Measurements from ENCODE around the gene NEB. TPM values are rescaled to one million over a fixed set of nuclear protein-coding genes. Genes with fewer than 3 reads are reported as not detected.

NEB gene
- total and polyA plus RNA-seq, 2 of the 4 experiments (the other 2 are of a cell fraction), result under 0.01 TPM; not detected in 1

DNA sequence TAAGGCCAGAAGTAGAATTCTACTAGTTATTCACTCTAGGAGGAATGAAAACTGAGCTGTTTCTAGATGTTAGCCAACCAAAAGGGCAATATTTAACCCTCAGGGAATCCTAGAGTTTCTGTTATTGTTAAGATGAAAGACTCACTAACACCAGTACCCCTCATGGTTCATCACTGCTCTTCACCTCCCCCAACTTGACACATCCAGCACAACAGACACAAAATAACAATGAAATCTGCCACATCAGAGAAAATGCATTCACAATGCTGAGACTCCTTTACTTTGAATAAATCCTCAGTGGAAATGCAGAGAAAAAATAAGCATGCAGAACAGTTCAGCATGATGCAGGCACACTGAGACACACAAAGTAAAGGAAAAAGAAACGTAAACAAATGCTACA is 213.3 kb downstream of the NEB start:
- Histone ChIP-seq H4K5ac (ENCODE audit: low read depth, low read length) (no peak overlapping the region), H4K91ac (ENCODE audit: insufficient read depth, low read depth, low read length) (no peak overlapping the region), H3K9me1 (ENCODE audit: insufficient read depth, low read length) (no peaks in the 10 kb centered on the region), H2AK5ac (ENCODE audit: low read depth, low read length) (no peak overlapping the region), H3K4ac (ENCODE audit: low read depth, low read length) (no peak overlapping the region), H3K27ac (ENCODE audit: insufficient read depth, low read length) (no peak overlapping the region), H3K4me3 (ENCODE audit: insufficient read depth, low read depth, low read length) (no peak overlapping the region), H3K79me1 (ENCODE audit: low read depth in 1 of 2, low read length in 2 of 2) (no peaks in the 10 kb centered on the region), H4K20me1 (ENCODE audit: insufficient read depth, low read length) (no peaks in the 10 kb centered on the region), H3K9me3 (ENCODE audit: control insufficient read depth, insufficient read depth, low read length) (no peaks in the 10 kb centered on the region), H2BK120ac (ENCODE audit: low read depth, low read length) (no peak overlapping the region), H3K36me3 (ENCODE audit: control insufficient read depth, insufficient read depth, low read length) (no peaks in the 10 kb centered on the region), H3K18ac (ENCODE audit: low read depth, low read length) (no peak overlapping the region), H2BK5ac (ENCODE audit: low read depth, low read length, poor library complexity, severe bottlenecking) (no peak overlapping the region), H2BK15ac (ENCODE audit: low read depth, low read length) (no peak overlapping the region), H3K4me1 (ENCODE audit: control insufficient read depth, insufficient read depth, low read length) (no peaks in the 10 kb centered on the region), H2AK9ac (replicated peaks; ENCODE audit: low read depth, low read length, poor library complexity) (no peak overlapping the region), H3K9ac (ENCODE audit: low read depth, low read length) (no peak overlapping the region), H3K4me2 (ENCODE audit: low read depth, low read length) (no peak overlapping the region), H3K56ac (ENCODE audit: extremely low read depth, insufficient read depth, low read length) (no peak overlapping the region), H3K14ac (replicated peaks; ENCODE audit: low read depth, low read length) (no peak overlapping the region), H3K23ac (ENCODE audit: low read depth, low read length) (no peak overlapping the region), H2BK20ac (ENCODE audit: low read depth, low read length) (no peak overlapping the region), H3K27me3 (ENCODE audit: control insufficient read depth, insufficient read depth, low read length) (no peaks in the 10 kb centered on the region), H2AFZ (replicated peaks; ENCODE audit: low read length, poor library complexity) (no peak overlapping the region), H4K8ac (ENCODE audit: low read depth in 2 of 2, low read length in 2 of 2) (no peak overlapping the region)
- intact Hi-C loops (cut with micrococcal nuclease) (no loop called here), in situ Hi-C loops (cut with MboI; ENCODE audit: low sequenced_read_pairs) (no loop called here), dilution Hi-C loops (cut with HindIII; ENCODE audit: low sequenced_read_pairs, unreplicated experiment) (no loop called here)
- DNase-seq (no peak), ATAC-seq (ENCODE audit: low read depth) (0 out of 2 replicates have a peak, but pooled peaks have one; percentile 11)
- ChIA-PET POLR2A (ENCODE audit: unreplicated experiment) (no interaction called here), CTCF (no interaction called here)
- no peak for TF ChIP-seq POLR2A (IDR thresholded peaks at IDR 0.05; ENCODE audit: low read depth, low read length)
- TF ChIP-seq SMC3 (IDR thresholded peaks at IDR 0.05; ENCODE audit: low read depth, low read length), result no peak
- no peak for TF ChIP-seq FOS (IDR thresholded peaks at IDR 0.05; ENCODE audit: low read depth, low read length)
- no peak for TF ChIP-seq CHD1 (IDR thresholded peaks at IDR 0.05; ENCODE audit: low read depth, low read length)
- TF ChIP-seq RAD21 (IDR thresholded peaks at IDR 0.05; ENCODE audit: low read length), result no peak
- no peak for TF ChIP-seq CEBPB (IDR thresholded peaks at IDR 0.05; ENCODE audit: low read depth, low read length)
- TF ChIP-seq, protein P1, sequence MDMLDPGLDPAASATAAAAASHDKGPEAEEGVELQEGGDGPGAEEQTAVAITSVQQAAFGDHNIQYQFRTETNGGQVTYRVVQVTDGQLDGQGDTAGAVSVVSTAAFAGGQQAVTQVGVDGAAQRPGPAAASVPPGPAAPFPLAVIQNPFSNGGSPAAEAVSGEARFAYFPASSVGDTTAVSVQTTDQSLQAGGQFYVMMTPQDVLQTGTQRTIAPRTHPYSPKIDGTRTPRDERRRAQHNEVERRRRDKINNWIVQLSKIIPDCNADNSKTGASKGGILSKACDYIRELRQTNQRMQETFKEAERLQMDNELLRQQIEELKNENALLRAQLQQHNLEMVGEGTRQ (IDR thresholded peaks at IDR 0.05; ENCODE audit: low read depth, low read length), result no peak
- TF ChIP-seq MXI1 (IDR thresholded peaks at IDR 0.05; ENCODE audit: borderline replicate concordance, low read depth, low read length), result no peak
- TF ChIP-seq, protein P2, sequence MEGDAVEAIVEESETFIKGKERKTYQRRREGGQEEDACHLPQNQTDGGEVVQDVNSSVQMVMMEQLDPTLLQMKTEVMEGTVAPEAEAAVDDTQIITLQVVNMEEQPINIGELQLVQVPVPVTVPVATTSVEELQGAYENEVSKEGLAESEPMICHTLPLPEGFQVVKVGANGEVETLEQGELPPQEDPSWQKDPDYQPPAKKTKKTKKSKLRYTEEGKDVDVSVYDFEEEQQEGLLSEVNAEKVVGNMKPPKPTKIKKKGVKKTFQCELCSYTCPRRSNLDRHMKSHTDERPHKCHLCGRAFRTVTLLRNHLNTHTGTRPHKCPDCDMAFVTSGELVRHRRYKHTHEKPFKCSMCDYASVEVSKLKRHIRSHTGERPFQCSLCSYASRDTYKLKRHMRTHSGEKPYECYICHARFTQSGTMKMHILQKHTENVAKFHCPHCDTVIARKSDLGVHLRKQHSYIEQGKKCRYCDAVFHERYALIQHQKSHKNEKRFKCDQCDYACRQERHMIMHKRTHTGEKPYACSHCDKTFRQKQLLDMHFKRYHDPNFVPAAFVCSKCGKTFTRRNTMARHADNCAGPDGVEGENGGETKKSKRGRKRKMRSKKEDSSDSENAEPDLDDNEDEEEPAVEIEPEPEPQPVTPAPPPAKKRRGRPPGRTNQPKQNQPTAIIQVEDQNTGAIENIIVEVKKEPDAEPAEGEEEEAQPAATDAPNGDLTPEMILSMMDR (conservative IDR thresholded peaks at IDR 0.05; ENCODE audit: low read depth, low read length), result no peak
- TF ChIP-seq NFE2L2 (IDR thresholded peaks at IDR 0.05; ENCODE audit: low read depth, low read length), result no peak
- TF ChIP-seq BHLHE40 (IDR thresholded peaks at IDR 0.05; ENCODE audit: low read depth, low read length), result no peak
- WGBS, 2 experiments (ENCODE audit: extremely low coverage in 2 of 2, insufficient read length in 1 of 2), result no CpG with 5 or more reads among the region's 1 CpG
- no TSS peak for BruUV-seq (replicated peaks)

Measured in IMR-90 (cell line).